ENCODE results near the gene MAP7D2.

Gene MAP7D2

GRCh38 chrX:20116087-20116576 lies 575 bp downstream of the MAP7D2 start:
- in situ Hi-C loops (cut with MboI; ENCODE audit: low sequenced_read_pairs) = no loop called here

DNA sequence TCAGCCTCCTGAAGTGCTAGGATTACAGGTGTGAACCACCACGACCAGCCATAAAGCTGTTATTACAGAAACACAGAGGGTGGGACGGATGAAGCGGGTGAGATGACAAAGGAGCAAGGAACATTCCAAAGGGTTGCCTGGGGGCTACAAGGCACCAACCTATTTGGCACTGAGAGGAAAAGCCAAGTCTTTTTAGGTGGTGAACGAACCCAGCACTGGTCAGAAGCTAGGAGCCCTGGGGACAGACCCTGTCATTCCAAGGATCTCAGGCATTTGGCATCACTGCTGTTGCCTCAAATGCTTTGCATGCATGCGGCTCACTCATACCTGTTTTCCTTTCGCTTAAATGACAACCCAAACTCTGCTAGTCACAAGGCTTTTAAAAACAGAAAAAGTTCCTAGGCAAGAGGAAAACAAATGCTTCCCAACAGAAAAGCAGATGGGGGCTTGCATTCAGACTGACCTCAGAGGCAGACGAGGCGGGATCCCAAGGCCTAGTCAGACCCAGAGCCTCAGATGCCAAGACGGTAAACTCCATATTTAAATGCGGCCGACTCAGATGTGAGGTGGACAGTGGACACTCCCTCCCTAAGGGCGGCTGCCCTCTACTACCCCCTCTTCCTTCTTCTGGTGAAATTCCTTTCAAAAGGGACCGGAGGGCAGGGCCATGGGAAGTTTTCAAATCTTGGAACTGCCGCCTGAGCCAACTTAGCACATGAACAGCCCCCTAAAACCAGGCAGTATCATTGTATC lies 4.5 kb downstream of the MAP7D2 start:
- in situ Hi-C loops (cut with MboI; ENCODE audit: low sequenced_read_pairs) = no loop called here

- in situ Hi-C loops (cut with MboI; ENCODE audit: low sequenced_read_pairs) = no loop called here
These were observed 5.4 kb downstream of the MAP7D2 start for GRCh38 chrX:20111271-20111670.

DNA sequence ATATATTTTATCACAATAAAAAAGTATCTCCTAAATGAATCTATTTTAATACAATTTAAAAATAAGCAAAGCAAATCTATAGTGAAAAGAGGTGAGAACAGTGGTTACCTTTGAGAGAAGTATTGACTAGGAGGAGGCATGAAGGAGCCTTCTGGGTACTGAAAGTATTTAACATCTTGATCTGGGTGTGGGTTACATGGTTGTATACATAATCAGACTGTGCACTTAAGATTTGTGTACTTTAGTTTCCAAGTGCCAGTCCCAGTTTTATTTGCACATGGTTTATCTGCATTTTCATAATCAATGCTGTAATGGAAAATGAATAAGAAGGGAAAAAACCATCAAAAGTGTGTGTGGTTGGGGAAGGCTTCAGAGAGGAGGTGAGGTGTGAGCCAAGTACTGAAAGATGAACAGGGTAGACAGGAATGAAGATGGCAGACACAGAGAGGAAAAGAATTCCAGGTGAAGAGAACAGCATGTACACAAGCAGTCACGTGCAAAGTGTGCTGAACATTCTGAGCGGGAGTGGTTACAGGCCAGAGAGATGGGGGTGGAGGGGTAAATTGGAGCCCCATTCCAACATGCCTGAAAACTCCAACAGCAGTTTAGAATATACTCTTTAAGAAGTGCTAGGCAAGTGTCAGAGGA lies 14.6 kb downstream of the MAP7D2 start:
- in situ Hi-C loops (cut with MboI; ENCODE audit: low sequenced_read_pairs) = no loop called here

DNA sequence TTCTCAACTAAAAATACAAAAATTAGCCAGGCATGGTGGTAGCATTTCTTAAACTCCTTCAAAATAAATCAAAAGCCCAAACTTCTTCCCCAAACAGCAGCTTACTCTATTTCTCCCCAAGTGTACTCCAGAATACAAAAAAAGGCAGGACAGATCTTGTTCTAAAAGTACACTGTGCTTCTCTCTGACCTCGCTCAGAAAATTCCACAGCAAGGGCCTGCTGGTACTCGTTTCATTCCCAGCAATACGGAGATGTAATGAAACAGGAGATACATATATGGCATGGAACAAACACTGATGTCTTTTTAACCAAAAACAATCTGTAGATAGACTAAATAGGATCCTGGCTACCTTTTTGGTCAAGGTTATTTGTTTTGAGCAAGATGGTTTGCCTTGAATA lies 25.2 kb downstream of the MAP7D2 start:
- in situ Hi-C loops (cut with MboI; ENCODE audit: low sequenced_read_pairs) = no loop called here

DNA sequence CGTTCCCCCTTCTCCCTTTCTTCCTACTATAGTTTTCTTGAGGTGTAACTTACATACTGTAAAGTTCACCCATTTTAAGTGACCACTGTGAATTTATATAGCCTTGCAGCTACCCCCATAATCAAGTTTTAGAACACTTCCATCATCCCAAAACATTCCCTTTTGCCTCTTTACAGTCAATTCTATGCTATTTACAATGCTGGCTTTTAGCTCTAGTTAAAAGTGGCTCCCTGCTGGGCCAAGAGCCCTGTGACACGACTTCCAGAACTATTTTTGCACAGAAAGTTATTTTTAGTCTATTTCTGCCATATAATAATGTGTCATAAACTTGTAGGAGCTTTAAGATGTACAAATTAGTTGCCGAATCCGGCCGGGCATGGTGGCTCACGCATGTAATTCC lies 26.9 kb downstream of the MAP7D2 start:
- in situ Hi-C loops (cut with MboI; ENCODE audit: low sequenced_read_pairs) = no loop called here

DNA sequence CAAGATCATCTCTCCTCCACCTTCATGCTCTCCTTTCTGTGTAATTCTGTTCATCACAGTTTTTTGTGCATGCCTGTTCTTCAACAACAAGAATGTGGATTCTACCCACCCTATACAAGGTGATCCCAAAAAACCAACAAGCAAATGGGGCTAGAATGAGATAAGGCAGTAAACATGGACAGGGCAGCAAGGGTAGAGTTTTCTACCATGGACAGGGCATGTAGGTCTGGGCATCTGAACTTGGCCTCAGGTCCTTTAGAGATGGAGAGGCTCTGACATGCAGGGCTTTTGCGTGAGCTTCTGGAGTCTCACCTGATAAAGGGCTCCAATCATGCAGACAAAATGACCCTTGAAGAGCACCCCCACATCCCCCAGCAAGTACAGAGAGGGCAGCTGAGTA lies 36.4 kb downstream of the MAP7D2 start:
- in situ Hi-C loops (cut with MboI; ENCODE audit: low sequenced_read_pairs) = no loop called here

GRCh38 chrX:20071511-20072079 lies 45.1 kb downstream of the MAP7D2 start:
- in situ Hi-C loops (cut with MboI; ENCODE audit: low sequenced_read_pairs) = loop anchor here (25.0 kb wide), 1 partner anchor 684 kb away; no protein-coding TSS in a partner anchor

GRCh38 chrX:20067709-20068561 lies 48.8 kb downstream of the MAP7D2 start:
- in situ Hi-C loops (cut with MboI; ENCODE audit: low sequenced_read_pairs) = loop anchor here (25.0 kb wide), 1 partner anchor 681 kb away; no protein-coding TSS in a partner anchor

DNA sequence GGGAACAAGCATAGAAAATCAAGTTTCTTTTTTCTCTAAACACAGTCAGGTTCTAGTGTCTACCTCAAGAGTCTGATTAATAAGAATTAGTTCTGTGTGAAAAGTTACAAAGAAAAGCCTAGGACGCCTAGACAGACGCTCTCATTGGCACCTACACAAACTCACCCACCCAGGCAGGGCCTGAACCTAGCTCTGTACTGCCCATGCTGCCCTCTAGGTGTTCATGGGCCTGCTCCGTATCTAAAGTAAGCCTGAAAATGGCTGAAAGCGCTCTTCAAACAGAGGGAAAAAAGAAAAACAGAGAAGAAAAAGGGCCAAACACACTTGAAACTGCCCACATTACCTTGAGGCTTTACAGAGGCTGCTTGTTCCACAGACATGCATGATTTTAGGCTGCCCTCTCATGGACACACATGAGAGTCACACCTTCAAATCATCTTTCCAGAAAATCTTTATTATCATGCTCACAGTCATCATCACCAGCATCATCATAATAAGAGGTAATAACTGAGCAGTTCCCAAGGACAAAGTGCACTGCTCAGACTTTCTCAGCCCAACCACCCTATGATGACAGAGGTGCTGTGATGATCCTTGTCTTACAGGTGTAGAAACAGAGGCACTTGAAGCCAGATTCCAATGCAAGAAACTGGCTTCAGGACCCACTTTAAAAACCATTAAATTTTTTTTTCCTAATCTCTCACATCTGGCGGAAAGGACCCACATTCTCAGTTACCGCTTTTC lies 49.6 kb downstream of the MAP7D2 start:
- in situ Hi-C loops (cut with MboI; ENCODE audit: low sequenced_read_pairs) = loop anchor here (25.0 kb wide), 1 partner anchor 680 kb away; no protein-coding TSS in a partner anchor

- in situ Hi-C loops (cut with MboI; ENCODE audit: low sequenced_read_pairs) = loop anchor here (25.0 kb wide), 1 partner anchor 677 kb away; no protein-coding TSS in a partner anchor
These were observed 52.9 kb downstream of the MAP7D2 start for GRCh38 chrX:20063716-20064351.

DNA sequence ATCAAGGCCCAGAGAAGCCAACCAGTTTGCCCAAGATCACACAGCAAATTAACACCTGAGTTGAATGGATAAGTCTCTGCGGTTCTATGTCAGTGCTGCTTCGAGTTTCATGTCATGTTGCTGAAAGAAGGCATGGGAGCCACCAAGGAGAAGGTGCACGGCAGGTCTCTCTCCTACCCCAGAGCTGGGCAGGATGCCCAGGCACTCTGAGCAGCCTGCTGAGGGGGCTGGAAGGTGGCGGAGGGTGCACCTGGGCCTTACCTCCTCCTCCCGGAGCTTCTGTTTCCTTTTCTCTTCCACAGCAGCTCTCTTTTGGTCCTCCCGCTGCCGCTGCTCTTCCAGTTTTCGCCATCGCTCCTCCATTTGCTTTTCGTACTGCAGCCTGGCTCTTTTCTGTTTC lies 53.6 kb downstream of the MAP7D2 start:
- in situ Hi-C loops (cut with MboI; ENCODE audit: low sequenced_read_pairs) = loop anchor here (25.0 kb wide), 1 partner anchor 676 kb away; no protein-coding TSS in a partner anchor

GRCh38 chrX:20061855-20062254 lies 54.9 kb downstream of the MAP7D2 start:
- in situ Hi-C loops (cut with MboI; ENCODE audit: low sequenced_read_pairs) = loop anchor here (25.0 kb wide), 1 partner anchor 675 kb away; no protein-coding TSS in a partner anchor

DNA sequence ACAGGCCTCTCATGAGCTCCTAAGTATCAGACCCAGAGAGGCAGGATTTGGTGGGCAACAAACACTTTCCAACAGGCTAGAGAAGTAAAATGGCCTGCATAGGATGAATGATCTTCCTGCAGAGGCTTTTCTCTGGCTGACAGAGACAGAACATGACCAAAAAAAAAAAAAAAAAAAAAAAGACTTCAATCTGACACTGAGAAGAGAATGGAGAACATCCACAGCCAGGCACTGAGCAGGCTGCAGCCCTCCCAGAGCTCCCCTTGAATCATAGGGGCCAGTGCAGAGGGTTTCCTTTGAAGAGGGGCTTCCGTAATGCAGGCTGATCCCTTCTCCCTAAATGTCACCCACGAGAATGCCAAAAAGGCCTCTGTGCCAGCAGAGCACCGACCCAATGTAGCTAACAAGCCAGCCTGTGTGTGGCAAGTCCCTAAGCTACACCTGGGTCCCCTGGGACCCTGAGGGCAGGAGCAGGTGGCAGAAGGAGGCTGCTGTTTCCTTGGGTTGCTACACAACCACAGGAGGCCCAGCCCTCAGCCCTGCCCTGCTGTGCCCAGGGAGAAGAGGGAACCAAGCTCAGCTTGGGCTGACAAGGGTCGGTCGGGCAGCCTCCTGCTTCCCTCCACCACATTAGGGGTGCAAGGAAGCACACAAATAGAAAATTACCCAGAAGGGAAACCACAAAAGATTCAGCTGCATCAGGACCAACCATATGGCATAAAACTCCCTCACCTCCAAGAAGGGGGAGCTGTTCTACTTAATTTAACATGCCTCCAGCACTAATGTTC lies 55.6 kb downstream of the MAP7D2 start:
- in situ Hi-C loops (cut with MboI; ENCODE audit: low sequenced_read_pairs) = loop anchor here (25.0 kb wide), 1 partner anchor 674 kb away; no protein-coding TSS in a partner anchor

GRCh38 chrX:20059467-20060128 lies 57.1 kb downstream of the MAP7D2 start:
- in situ Hi-C loops (cut with MboI; ENCODE audit: low sequenced_read_pairs) = loop anchor here (25.0 kb wide), 1 partner anchor 672 kb away; no protein-coding TSS in a partner anchor

DNA sequence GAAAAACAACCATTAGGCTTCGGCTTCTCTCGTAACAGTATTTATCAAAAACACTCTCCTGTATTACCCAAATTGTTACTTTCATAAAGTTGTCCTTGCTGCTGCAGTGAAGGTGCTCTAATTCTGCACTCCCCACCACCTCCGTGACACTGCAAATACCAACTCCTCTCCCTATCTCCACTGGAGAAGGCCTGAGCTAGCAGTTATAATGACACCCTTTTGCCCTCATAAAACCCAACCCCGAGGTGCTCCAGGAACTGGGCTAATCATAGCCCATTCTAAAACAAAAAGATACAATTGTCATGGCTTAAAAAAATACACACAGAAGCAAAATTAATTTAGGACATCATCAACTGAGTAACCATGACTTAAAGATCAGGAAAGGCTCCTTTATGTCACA lies 59.2 kb downstream of the MAP7D2 start:
- in situ Hi-C loops (cut with MboI; ENCODE audit: low sequenced_read_pairs) = loop anchor here (25.0 kb wide), 1 partner anchor 670 kb away; no protein-coding TSS in a partner anchor

GRCh38 chrX:20056704-20057103 lies 60.0 kb downstream of the MAP7D2 start:
- in situ Hi-C loops (cut with MboI; ENCODE audit: low sequenced_read_pairs) = loop anchor here (25.0 kb wide), 1 partner anchor 669 kb away; no protein-coding TSS in a partner anchor

DNA sequence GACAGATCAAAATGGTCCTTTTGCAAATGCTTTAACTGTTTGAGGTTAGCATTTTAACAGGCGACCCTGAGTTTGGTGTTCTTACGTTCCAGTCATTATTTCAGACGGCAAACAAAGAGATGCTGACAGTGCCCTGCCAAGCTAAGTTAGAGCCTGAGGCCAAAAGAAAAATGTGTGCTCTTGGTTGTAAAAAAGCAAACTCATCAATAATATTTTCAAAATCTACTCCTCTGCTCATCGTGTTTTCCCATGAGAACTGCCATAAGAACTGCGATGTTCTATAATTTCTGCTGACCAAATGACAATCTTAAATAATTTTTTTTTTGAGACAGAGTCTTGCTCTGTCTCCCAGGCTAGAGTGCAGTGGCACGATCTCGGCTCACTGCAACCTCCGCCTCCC lies 63.2 kb downstream of the MAP7D2 start:
- in situ Hi-C loops (cut with MboI; ENCODE audit: low sequenced_read_pairs) = loop anchor here (25.0 kb wide), 1 partner anchor 666 kb away; no protein-coding TSS in a partner anchor
